GM23338 (cell line): ENCODE results near the gene TBX1.
"Not testable (repeated sequence)": the region's sequence is repeated elsewhere in the genome, so short reads cannot be mapped to it uniquely, and the experiment has no call there.

Experiments
- CREB1 ChIP-seq: fragments of 250-450 bp; sonication (Bioruptor Pico); IDR thresholded peaks from 2 replicates; pipeline ENCODE4 v1.5.0; 2020; ENCODE audit warnings: low read depth, mild to moderate bottlenecking, moderate library complexity
- CTCF ChIP-seq, 2 experiments: fragments of 200-600 bp in 1 of 2; sonication (generic) in 1 of 2; conservative IDR thresholded peaks; 2 replicates each; pipeline versions ENCODE4 v1.5.1 to v1.6.1; 2016 to 2017; ENCODE audit warnings: antibody characterized with exemption in 2 of 2, low read depth in 2 of 2, mild to moderate bottlenecking in 2 of 2, moderate library complexity in 1 of 2
- EZH2 ChIP-seq: fragments of 200-600 bp; sonication (generic); IDR thresholded peaks from one replicate; pipeline ENCODE4 v1.8.0; 2017; ENCODE audit warnings: antibody characterized with exemption, mild to moderate bottlenecking, low read depth; ENCODE audit not compliant: unreplicated experiment
- POLR2AphosphoS5 ChIP-seq: IDR thresholded peaks from 2 replicates; pipeline ENCODE4 v1.6.1; 2016; ENCODE audit warnings: antibody characterized with exemption, low read depth
- ZNF331 ChIP-seq: fragments of 250-450 bp; sonication (Bioruptor Pico); IDR thresholded peaks from 2 replicates; pipeline ENCODE4 v1.5.0; 2020; ENCODE audit warnings: low read depth, mild to moderate bottlenecking, moderate library complexity

DNA sequence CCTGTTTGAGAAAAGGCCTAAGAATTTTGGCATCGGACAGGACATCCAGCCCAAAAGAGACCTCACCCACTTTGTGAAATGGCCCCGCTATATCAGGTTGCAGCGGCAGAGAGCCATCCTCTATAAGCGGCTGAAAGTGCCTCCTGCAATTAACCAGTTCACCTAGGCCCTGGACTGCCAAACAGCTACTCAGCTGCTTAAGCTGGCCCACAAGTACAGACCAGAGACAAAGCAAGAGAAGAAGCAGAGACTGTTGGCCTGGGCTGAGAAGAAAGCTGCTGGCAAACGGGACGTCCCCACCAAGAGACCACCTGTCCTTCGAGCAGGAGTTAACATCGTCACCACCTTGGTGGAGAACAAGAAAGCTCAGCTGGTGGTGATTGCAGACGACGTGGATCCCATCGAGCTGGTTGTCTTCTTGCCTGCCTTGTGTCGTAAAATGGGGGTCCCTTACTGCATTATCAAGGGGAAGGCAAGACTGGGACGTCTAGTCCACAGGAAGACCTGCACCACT, 31.9 kb downstream of the TBX1 start:
- not testable (repeated sequence) for TF ChIP-seq CTCF (conservative IDR thresholded peaks at IDR 0.05; ENCODE audit: low read depth in 2 of 2); POLR2AphosphoS5; ZNF331 (CRISPR knock-in tag); EZH2; CREB1
